ENCODE results near the gene CDHR5.

The CDHR5 gene

DNA sequence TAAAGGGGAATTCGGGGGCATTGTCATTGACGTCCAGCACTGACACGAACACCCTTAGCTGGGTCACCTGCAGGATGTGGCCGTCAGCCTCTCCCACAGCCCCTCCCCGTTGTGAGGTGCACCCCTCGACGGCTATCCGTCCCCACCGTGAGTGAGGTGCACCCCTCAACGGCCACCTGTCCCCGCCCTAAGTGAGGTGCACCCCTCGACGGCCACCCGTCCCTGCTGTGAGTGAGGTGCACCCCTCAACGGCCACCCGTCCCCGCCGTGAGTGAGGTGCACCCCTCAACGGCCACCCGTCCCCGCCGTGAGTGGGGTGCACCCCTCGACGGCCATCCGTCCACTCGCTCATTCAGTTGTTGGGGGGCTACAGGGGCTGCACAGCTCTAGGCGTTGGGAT, 2.9 kb downstream of the CDHR5 start:
- Histone ChIP-seq H3K9me3 (ENCODE audit: insufficient read depth, low read length, severe bottlenecking) (no peaks in the 10 kb centered on the region), H4K20me1 (ENCODE audit: insufficient read depth, low read length) (peaks cover 8% of the 10 kb centered on the region; the same call in 1 of the 2 replicates), H3K27me3 (ENCODE audit: insufficient read depth, low read length, poor library complexity) (no peaks in the 10 kb centered on the region), H3K9ac (ENCODE audit: low read depth, low read length) (no peak overlapping the region), H3K4me3 (ENCODE audit: low read depth in 1 of 2, low read length in 2 of 2) (no peak overlapping the region), H3K36me3 (ENCODE audit: insufficient read depth, low read length) (peaks cover 15% of the 10 kb centered on the region), H3K4me1 (ENCODE audit: insufficient read depth, low read length) (no peaks in the 10 kb centered on the region), H3K27ac (ENCODE audit: low read length) (no peak overlapping the region), H2AFZ (ENCODE audit: low read depth, low read length) (no peak overlapping the region), H3K4me2 (ENCODE audit: insufficient read depth, low read length) (no peak overlapping the region), H3K79me2 (ENCODE audit: insufficient read depth, low read length) (0 out of 2 replicates have a peak, but pooled peaks cover 4% of the 10 kb centered on the region)
- TF ChIP-seq, protein P1, sequence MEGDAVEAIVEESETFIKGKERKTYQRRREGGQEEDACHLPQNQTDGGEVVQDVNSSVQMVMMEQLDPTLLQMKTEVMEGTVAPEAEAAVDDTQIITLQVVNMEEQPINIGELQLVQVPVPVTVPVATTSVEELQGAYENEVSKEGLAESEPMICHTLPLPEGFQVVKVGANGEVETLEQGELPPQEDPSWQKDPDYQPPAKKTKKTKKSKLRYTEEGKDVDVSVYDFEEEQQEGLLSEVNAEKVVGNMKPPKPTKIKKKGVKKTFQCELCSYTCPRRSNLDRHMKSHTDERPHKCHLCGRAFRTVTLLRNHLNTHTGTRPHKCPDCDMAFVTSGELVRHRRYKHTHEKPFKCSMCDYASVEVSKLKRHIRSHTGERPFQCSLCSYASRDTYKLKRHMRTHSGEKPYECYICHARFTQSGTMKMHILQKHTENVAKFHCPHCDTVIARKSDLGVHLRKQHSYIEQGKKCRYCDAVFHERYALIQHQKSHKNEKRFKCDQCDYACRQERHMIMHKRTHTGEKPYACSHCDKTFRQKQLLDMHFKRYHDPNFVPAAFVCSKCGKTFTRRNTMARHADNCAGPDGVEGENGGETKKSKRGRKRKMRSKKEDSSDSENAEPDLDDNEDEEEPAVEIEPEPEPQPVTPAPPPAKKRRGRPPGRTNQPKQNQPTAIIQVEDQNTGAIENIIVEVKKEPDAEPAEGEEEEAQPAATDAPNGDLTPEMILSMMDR (IDR thresholded peaks at IDR 0.05; ENCODE audit: borderline replicate concordance, extremely low read depth, low read length, poor library complexity, severe bottlenecking), result no peak
- no peak for TF ChIP-seq EZH2 (IDR thresholded peaks at IDR 0.05; ENCODE audit: borderline replicate concordance, low read depth, low read length, severe bottlenecking)
- DNase-seq, result no peak
- no peak for ATAC-seq (ENCODE audit: insufficient read depth, low read depth)

DNA sequence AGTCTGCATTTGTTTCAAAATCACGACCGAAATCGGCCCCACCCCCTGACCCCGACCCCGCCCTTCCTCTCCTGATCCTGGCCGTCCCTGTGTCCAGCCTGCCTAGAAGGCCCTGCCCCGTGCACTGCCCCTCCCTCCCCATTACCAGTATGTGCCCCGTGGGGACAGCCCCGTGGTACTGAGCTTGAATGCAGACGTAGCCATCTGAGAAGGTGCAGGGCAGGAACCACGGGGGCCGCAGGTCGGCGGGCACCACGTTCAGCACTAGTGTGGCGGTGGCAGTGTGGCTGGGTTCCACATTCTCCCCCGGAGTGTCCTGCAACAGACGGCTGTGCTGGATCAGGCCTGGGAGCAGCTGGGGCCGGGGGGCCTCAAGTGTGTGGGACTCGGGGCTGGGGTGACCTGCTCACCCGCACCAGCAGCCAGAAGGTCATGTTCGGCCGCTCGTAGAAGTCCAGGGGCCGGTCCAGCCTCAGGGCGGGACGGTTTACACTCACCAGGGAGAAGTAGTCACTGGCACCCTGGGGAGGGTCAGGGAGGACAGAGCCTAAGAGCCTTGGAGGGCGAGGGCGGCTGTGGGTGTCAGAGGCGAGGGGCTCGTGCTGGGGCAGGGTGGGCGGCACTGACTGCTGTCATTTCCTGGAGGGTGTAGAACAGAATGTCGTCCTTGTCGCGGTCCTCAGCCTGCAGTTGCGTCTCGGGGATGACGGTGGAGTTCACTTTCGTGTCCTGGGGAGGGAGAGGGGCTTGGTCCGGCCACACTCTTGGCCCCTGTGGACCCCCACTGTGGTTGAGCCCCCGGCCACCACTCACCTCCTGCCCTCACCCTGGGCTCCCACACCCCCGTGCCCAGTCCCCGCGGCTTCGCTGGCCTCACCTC, 3.6 kb downstream of the CDHR5 start:
- Histone ChIP-seq H3K4me1 (ENCODE audit: insufficient read depth, low read length) (peaks cover 6% of the 10 kb centered on the region), H3K9ac (ENCODE audit: low read depth, low read length) (no peak overlapping the region), H3K27me3 (ENCODE audit: insufficient read depth, low read length, poor library complexity) (no peaks in the 10 kb centered on the region), H3K9me3 (ENCODE audit: insufficient read depth, low read length, severe bottlenecking) (no peaks in the 10 kb centered on the region), H3K4me2 (ENCODE audit: insufficient read depth, low read length) (no peak overlapping the region), H2AFZ (ENCODE audit: low read depth, low read length) (no peak overlapping the region), H3K4me3 (ENCODE audit: low read depth in 1 of 2, low read length in 2 of 2) (no peak overlapping the region), H3K27ac (ENCODE audit: low read length) (no peak overlapping the region), H4K20me1 (ENCODE audit: insufficient read depth, low read length) (peaks cover 8% of the 10 kb centered on the region; the same call in 1 of the 2 replicates), H3K36me3 (ENCODE audit: insufficient read depth, low read length) (peaks cover 15% of the 10 kb centered on the region), H3K79me2 (ENCODE audit: insufficient read depth, low read length) (peaks cover 8% of the 10 kb centered on the region; the same call in 1 of the 2 replicates)
- DNase-seq, result no peak
- ATAC-seq (ENCODE audit: insufficient read depth, low read depth), result no peak
- TF ChIP-seq, protein P1 (IDR thresholded peaks at IDR 0.05; ENCODE audit: borderline replicate concordance, extremely low read depth, low read length, poor library complexity, severe bottlenecking), result no peak

DNA sequence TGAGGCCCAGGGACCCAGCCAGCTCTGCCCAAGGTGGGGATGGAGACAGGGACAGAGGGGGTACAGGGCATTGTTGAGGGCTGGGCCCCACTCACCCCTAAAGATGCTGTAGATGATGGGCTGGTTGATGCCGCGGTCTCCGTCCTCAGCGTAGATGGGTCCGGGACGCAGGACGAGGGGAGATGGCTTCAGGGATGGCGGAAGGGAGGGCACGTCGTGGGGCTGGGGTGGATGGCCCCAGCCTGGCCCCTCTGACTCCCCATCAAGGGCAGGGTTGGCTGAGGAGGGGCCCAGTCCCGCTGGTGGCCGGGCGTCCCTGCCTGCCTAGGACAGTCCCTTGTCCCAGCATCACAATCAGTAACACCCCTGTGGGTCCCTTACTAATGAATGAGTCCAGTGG, 4.6 kb downstream of the CDHR5 start:
- Histone ChIP-seq H3K4me1 (ENCODE audit: insufficient read depth, low read length) (peaks cover 13% of the 10 kb centered on the region), H3K9ac (ENCODE audit: low read depth, low read length) (no peak overlapping the region), H3K9me3 (ENCODE audit: insufficient read depth, low read length, severe bottlenecking) (no peaks in the 10 kb centered on the region), H3K4me3 (ENCODE audit: low read depth in 1 of 2, low read length in 2 of 2) (no peak overlapping the region), H4K20me1 (ENCODE audit: insufficient read depth, low read length) (peaks cover 11% of the 10 kb centered on the region), H3K36me3 (ENCODE audit: insufficient read depth, low read length) (peaks cover 15% of the 10 kb centered on the region), H3K27ac (ENCODE audit: low read length) (no peak overlapping the region), H3K27me3 (ENCODE audit: insufficient read depth, low read length, poor library complexity) (no peaks in the 10 kb centered on the region), H3K4me2 (ENCODE audit: insufficient read depth, low read length) (no peak overlapping the region), H2AFZ (ENCODE audit: low read depth, low read length) (no peak overlapping the region), H3K79me2 (ENCODE audit: insufficient read depth, low read length) (peaks cover 10% of the 10 kb centered on the region)
- TF ChIP-seq EZH2 (IDR thresholded peaks at IDR 0.05; ENCODE audit: borderline replicate concordance, low read depth, low read length, severe bottlenecking), result no peak
- TF ChIP-seq, protein P1 (IDR thresholded peaks at IDR 0.05; ENCODE audit: borderline replicate concordance, extremely low read depth, low read length, poor library complexity, severe bottlenecking), result no peak
- ATAC-seq (ENCODE audit: insufficient read depth, low read depth) (no peak), DNase-seq (no peak)
